ENCODE results near the gene PEX19. TPM values are rescaled to one million over a fixed set of nuclear protein-coding genes. Genes with fewer than 3 reads are reported as not detected.

The PEX19 gene
- polyA plus RNA-seq, 4 donors, result 63.4 to 90.0 (median 85.5) TPM

DNA sequence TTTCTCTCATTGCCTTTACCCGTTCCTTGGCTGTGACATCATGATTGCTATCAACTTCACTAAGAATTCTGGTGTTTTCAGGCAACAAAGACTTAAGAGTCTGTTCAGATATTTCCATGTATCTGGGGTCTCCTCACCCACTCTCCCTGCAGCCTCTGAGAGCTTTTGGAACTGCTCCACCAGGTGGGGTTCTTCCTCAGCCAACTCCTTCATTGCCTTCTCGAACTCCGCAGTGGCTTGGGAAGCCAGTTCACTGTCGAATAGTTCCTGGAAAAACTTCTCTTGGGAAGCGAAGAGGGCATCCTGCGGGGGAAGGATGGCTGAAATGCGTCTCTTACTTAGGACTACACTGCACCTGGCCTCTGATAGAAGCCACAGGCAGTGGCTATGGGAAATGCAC, 2.1 kb downstream of the PEX19 start:
- DNase-seq (ENCODE audit: low read depth in 4 of 4, low spot score in 3 of 4), result no peak

DNA sequence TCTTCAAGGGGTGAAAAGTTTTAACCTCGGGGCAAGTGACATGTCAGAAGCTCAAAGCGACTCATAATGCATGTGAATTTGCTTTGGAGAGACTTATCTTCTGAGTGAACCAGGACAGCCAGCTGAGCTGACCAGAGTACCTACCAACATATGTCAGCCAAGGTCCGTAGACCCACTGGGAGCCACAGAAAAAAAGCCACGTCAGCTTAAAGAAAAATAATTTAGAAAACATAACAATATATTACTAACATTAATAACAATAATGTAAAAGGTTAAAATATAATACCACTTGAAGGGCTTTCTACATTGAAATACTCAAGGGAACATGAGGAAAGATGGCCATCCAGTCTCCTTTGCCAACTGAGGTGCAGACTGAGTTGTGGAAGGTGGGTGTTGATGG, 6.9 kb downstream of the PEX19 start:
- no peak for DNase-seq (ENCODE audit: low read depth in 4 of 4, low spot score in 3 of 4)

DNA sequence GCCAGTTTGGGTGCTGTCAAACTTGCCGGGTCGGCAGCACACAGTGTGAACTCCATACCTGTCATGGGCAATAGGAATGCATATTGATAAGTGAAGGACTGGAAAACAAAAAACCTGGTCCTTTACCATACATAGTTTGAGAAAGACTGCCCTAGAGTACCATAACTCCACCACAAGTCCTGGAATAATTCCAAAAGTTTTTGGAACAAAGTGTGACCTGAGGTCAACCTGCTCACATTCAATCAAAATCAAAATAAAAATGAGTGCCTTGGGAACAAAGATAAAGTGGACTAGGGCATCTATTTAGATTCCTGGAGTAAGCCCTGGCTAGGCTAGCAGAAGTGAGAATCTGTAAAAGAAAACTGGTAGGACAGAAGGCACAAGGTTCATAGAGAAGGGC, 7.6 kb downstream of the PEX19 start:
- DNase-seq (ENCODE audit: low read depth in 4 of 4, low spot score in 3 of 4), result no peak

DNA sequence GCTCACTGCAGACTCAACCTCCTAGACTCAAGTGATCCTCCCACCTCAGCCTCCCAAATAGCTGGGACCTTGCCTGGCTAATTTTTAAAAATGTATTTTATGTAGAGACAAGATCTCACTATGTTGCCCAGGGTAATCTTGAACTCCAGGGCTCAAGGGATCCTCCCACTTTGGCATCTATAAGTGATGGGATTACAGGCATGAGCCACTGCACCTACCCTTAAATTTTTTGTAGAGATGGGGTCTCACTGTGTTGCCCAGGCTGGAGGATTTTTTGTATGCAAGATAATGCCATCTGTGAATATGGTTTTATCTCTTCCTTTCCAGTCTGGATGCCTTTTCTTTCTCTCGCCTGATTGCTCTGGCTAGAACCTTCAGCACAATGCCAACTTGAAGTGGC, 13.9 kb downstream of the PEX19 start:
- no peak for DNase-seq (ENCODE audit: low read depth in 4 of 4, low spot score in 3 of 4)

DNA sequence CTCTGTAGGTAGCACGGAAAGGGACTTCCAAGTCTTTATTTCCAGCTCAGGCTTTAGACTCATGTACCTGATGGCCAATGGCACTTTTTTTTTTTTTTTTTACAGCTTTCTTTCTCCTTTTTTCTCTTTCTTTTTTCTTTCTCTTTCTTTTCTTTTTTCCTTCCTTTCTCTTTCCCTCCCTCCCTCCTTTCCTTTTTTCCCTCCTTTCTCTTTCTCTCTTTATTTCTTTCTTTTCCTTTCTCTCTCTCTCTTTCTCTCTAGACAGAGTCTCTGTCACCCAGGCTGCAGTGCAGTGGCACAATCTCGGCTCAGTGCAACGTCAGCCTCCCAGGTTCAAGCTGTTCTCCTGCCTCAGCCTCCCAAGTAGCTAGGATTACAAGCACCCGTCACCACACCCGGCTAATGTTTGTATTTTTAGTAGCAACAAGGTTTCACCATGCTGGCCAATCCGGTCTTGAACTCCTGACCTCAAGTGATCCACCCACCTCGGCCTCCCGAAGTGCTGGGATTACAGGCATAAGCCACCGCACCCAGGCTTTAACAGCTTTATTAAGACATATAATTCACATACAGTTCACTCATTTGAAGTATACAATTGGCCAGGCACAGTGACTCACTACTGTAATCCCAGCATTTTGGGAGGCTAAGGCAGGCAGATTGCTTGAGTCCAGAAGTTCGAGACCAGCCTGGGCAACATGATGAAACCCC, 17.5 kb downstream of the PEX19 start:
- DNase-seq (ENCODE audit: low read depth in 4 of 4, low spot score in 3 of 4), result no peak

DNA sequence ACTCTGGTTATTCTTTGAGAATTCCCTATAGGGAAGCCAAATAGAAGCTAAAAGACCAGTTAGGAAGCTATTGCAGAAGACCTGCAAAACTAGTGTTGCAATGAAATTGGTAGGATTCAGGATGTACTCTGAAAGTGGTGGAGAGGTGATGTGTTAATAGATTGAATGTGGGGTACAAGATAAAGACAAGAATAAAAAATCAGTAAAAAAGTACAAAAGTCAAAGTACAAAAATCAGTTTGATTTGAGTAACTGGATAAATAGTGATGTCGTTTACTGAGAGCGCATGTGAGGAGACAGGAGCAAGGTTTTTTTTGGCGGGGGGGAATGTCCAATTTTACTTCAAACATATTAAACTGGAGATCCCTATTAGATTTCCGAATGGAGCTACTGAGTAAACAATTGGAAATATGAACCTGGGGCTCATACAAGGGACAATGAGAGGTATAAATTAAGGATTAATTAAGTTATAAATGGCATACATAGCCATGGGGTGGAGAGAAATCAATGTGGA, 20.1 kb downstream of the PEX19 start:
- no peak for DNase-seq (ENCODE audit: low read depth in 4 of 4, low spot score in 3 of 4)

DNA sequence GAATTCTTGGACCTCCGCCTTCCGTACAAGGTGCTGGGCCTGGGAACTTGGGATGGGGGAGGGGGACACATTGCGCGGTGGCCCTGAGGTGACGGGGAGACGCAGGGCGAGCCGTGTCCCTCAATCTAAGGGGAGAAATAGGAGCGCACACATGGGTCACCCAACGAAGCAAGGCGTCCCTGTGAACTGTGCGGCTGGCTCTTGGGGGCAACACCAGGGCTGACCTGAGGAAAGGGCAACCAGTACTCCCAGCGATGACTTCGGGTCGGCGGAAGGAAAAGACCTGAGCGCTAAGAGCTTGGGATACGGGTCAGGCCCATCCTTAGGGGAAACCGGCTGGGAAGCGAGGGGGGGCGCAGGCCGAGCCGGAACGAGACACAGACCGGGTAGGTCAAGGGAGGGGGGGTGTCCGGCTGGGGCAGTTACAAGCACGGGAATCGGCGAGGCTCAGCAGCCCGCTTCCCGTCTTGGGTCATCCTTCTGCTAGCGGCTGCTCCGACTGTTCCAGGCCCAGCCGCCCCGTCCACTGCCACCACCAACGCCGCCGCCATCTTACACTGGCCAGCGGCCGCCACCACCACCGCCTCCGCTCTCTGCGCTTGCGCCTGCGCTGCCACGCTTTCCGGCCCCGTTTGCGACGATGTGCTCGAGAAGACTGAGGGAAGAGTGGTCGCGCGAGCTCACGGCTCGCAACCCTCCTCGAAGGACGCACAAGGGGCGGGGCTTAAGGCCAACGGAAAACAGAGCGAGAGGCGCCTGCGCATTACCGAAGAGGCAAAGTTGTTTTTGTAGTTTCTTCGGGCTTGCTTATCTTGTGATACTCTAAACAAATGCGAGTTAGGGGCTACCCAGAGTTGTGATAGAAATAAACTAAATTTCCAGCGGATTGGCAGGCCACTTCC, 22.8 kb downstream of the PEX19 start, which contains the start of gene DCAF8:
Gene DCAF8, minus strand, starts transcription at position 657 of the 902 bp plus-strand sequence. CDS start 18,541 bp downstream, outside the sequence.
- peak; percentile 95 to 97 (median 96) for DNase-seq (ENCODE audit: low read depth in 4 of 4, low spot score in 3 of 4)

DNA sequence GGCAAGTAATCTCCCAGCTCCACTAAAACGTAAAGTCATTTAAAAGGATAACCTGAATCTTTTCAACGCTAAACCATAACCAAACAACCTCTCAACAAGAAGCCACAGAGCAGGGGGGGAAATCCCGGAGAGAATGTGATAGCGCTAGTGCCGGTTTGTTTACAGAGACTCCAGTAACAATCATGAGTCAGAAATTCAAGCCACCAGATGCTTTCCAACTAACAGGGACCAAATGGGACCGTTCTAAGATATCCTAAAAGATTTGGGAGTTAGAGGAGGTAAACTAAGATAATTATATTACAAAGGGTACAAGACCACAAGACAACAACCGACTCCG, 23.4 kb downstream of the PEX19 start:
- DNase-seq (ENCODE audit: low read depth in 4 of 4, low spot score in 3 of 4), result peak in 2 of 4 donors; percentile 44 to 60

DNA sequence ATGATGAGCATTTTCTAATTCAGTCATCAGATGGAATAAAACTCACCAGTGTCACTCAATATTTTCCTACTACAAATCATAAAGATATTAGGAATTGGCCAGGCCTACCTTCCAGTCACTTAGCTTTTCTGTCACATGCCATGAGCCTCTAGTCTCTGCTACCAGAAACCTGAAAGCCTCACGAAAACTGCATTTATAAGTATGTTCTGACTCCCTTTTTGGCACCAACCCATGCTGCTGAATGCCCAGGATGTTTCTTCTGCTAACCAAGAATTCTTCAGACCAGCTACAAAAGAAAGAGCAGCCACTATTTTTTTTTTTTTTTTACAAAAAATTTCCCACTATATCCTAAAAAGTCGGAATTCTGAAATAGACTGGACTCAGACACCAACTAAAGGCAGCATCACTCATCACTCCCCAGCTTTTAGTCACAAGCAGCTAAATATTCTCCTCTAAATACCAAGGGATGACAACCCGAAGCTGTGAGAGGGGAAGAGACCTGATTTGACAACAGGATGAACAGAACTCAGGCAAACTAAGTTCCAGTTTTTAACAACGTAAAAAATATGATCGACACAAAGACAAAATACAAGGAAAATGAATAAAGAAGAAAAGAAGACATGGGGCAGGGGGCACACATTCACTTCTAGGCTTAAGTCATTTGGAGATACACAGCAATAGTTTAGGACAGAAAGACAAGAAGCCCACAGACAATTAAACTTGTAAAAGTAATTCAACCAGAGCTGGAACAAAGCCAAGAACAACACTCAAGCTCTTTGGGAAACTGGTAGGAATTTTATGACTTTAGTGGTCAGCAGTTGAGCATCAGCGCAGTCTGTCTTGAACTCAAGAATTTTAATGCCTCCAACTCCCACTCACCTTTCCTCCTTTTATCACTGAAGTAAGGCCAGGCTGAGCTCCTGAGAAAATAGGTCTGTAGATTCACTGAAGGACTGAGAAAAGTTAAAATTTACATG, 24.2 kb downstream of the PEX19 start:
- peak; percentile 78 to 93 (median 85) for DNase-seq (ENCODE audit: low read depth in 4 of 4, low spot score in 3 of 4)

DNA sequence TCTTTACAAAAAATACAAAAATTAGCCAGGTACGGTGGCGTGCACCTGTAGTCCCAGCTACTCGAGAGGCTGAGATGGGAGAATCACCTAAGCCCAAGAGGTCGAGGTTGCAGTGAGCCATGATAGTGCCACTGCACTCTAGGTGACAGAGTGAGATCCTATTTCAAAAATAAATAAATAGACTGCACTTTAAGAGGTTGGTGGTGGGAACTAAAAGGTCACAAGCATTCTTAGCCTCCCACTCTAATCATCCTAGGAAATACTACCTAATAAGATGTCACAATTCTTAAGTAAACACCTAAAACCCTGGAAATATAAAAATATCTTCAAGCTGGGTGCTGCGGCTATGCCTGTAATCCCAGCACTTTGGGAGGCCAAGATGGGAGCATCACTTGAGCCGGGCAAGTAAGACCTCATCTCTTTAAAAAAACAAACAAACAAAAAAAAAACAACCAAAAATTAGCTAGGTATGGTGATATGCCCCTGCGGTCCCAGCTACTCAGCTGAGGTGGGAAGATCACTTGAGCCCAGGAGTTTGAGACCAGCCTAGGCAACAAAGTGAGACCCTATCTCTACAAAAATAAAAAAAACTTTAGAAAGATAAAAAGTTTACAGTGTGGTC, 26.6 kb downstream of the PEX19 start:
- no peak for DNase-seq (ENCODE audit: low read depth in 4 of 4, low spot score in 3 of 4)

DNA sequence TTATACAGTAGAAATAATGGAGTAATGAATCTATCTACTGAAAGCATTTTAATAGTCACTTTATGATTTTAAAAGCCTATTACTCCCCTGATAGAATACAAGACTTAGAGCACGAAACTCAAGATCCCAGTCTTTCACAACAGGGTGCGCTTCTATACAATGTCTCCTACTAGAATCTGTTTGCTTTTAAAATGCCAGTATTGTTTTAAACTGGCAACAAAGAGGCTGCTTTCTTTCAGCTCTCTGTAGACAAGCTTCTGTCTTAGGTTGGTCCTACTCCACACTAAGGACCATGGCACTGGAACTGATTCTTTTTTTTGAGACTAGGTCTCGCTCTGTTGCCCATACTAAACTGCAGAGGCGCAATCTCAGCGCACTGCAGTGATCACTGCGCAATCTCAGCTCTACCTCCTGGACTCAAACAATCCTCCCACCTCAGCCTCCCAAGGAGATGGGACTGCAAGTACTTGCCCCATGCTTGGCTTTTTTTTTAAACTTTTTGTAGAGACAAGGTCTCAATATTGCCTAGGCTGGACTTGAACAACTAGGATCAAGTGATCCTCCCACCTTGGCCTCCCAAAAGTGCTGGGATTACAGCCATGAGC, 27.4 kb downstream of the PEX19 start:
- DNase-seq (ENCODE audit: low read depth in 4 of 4, low spot score in 3 of 4), result no peak

DNA sequence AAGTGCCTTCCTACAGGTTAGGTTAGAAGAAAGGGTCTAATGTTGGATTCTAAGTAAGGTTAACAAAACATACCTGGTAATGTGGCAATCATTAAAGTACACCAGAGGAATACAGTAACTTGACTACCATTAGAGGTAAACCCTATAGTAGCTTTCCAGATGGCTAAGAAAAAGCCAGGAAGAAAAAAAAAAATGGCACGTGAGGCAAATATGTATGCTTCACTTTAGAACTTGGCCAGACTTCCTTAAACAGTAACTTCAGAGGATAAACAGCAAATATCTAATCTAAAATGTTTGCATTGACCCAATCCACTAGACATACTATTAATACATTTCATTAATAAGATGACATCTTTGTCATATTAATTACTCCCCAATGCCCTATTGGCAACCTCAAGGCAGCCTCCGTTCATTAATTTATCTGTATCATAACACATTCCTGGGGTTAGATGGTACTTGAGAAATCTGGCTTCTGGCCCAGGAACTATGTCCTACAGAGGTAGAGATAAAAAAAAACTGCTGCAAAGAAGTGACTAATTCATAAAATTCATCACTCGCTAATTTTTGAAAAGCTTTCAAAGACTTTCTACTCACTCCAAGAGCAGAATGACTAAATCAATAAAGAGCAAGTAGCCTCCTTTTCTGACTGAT, 28.4 kb downstream of the PEX19 start:
- DNase-seq (ENCODE audit: low read depth in 4 of 4, low spot score in 3 of 4), result no peak

DNA sequence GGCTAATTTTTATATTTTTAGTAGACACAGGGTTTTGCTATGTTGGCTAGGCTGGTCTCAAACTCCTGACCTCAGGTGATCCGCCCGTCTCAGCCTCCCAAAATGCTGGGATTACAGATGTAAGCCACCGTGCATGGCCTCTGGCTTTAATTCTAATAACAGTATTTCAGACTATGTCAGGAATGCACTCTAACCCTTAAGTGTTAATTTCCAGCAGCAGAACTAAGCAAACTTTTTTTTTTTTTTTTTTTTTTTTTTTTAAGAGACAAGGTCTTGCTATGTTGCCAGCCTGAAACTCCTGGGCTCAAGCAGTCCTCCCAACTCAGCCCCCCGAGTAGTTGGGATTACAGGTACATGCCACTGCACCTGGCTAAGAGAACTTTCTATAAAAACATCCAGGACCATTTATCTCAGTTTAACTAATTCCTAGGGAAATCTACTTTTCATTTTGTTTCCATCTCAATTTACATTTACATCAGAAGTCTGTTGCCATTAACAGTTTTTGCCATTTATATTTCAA, 29.1 kb downstream of the PEX19 start:
- DNase-seq (ENCODE audit: low read depth in 4 of 4, low spot score in 3 of 4), result no peak

DNA sequence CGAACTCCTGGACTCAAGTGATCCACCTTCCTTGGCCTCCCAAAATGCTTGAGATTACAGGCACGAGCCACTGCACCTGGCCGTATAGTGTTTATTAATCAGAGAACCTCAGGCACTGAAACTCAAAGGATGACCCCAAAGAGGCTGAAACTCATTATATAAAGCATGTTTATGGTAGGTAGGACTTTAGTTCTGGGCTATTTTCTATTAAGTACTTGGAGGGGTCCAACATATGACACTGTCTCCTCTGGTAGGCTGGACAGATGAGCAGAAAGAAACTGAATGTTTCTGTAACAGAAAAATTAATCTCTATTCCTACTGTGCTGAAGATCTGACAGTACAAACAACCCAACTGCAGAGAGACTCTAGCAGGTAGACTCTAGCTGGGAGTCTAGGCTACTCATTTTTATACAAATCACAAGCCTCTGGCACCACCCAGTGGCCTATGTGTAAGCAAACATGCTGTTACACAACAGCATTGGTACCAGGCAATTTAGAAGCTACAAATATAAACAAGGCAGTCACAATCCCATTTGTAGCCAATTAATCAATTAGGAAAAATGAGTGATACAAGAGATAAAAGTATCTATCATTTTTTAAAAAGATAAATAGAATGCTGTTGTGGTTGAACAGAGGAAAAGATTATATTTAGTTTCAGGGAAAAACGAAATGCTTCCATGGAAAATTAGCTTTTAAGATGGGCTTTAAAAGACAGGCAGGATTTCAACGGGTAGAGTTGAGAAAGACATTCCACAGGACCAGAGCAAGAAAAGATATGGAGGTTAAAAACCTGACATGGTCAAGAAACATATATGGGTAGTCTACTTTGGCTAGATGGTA, 33.0 kb downstream of the PEX19 start:
- DNase-seq (ENCODE audit: low read depth in 4 of 4, low spot score in 3 of 4), result peak in 3 of 4 donors; percentile 25 to 53 (median 34)

DNA sequence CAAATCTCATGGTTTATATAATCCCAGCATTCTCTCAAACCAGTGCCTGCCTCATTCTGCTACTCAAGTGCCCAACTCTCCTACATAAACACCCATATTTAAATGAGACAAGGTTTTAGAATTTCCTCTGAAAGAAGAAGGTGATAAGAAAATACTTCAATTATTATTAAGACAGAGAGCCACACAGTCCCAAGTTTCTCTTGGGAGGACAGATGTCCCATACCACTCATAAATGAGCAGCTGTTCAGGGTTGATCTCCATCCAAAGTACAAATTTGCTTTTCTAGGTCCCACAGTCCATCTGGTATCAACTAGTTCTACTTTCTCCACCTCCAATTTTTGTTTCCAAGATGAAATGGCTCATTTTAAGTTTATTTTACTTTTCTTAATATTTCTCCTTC, 33.9 kb downstream of the PEX19 start:
- no peak for DNase-seq (ENCODE audit: low read depth in 4 of 4, low spot score in 3 of 4)

DNA sequence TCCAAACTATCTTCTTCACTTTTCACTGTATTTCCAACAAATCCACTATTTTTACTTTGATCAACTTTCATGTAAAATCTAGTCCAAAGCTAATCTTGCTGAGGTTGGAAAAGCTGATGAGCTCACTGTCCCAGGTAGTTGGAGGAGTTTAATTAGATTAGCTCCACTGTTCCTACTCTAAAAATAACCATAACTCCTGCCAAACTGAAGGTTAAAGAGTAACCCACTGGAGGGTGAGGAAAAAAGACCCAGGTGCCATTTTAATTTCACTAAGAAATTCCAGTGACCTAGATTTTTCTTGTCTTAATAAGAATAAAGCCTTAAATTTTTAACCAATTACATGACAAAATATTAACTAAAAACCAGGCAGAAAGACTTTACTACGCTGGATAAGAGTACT, 37.9 kb downstream of the PEX19 start:
- no peak for DNase-seq (ENCODE audit: low read depth in 4 of 4, low spot score in 3 of 4)

DNA sequence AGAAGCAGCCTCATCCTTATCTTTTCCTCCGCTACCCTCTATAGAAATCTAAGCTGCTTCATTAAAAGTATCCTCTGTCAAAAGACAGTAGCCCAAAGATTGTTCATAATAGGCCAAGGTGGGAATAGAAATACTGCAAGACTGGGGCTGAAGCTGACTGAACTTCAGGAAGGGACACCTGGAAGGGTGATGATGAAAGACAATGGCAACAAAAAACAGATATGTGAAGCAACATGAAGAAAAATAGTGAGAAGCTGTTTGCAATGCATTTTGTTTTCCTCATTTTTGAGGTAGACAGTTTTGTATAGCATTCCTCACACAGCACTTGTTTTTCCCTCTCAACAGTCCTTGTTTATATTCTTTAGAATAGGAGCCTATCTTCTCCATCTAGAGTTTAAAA, 39.5 kb downstream of the PEX19 start:
- DNase-seq (ENCODE audit: low read depth in 4 of 4, low spot score in 3 of 4), result no peak

DNA sequence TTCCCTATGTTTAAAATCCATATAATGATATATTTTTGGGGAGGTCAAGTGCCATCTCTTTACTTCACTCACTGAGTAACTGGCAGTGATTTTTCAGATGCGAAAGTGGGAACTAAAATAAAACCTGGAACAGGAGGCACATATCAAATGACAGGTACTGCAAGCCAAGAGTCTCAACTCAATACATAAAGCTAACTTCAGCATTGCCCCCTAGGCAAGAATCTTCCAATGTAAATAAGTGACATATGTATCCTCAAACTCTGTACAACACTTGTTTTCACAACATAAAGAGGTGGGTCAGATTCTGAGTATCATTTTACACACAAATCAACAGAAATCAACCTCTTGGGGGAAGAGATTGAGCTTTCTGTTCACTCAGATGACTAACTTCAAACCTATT, 40.7 kb downstream of the PEX19 start:
- no peak for DNase-seq (ENCODE audit: low read depth in 4 of 4, low spot score in 3 of 4)

All from left renal pelvis (tissue), 4 donors.